PC-9 (cell line): ENCODE measurements around the gene CTNNBL1.

ENCODE experiments used
- EZH2 ChIP-seq: fragments of 200-600 bp; sonication (generic); IDR thresholded peaks from 2 replicates; pipeline ENCODE4 v1.8.0; 2017; ENCODE audit warnings: antibody characterized with exemption, low read depth
- TF ChIP-seq, protein P1 (sequence below): fragments of 200-600 bp; sonication (generic); conservative IDR thresholded peaks from 2 replicates; pipeline ENCODE4 v1.6.1; 2017; ENCODE audit warnings: mixed run types, antibody characterized with exemption, mild to moderate bottlenecking, moderate library complexity

DNA sequence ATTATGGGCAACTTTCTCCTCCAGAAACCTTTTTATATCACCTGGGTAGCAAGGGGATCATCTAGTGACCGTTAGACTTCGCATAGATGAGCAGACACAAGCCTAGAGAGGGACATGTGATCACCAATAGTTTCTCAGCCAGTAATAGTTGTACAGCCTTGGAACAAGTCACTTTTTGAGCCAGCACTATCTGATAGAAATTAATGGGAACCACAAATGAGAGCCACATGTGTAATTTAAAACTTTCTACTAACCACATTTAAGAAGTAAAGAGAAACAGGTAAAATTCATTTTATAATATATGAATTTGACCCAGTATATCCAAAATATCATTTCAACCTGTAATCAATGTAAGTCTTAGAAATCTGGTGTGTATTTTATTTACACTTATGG, 592 bp upstream of the CTNNBL1 start:
- TF ChIP-seq, protein P1, sequence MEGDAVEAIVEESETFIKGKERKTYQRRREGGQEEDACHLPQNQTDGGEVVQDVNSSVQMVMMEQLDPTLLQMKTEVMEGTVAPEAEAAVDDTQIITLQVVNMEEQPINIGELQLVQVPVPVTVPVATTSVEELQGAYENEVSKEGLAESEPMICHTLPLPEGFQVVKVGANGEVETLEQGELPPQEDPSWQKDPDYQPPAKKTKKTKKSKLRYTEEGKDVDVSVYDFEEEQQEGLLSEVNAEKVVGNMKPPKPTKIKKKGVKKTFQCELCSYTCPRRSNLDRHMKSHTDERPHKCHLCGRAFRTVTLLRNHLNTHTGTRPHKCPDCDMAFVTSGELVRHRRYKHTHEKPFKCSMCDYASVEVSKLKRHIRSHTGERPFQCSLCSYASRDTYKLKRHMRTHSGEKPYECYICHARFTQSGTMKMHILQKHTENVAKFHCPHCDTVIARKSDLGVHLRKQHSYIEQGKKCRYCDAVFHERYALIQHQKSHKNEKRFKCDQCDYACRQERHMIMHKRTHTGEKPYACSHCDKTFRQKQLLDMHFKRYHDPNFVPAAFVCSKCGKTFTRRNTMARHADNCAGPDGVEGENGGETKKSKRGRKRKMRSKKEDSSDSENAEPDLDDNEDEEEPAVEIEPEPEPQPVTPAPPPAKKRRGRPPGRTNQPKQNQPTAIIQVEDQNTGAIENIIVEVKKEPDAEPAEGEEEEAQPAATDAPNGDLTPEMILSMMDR: no peak
- TF ChIP-seq EZH2: no peak
